K562 (cell line): ENCODE results near the gene HACL1. TPM values are rescaled to one million over a fixed set of nuclear protein-coding genes. Genes with fewer than 3 reads are reported as not detected.

Experiments used
- ATAC-seq: fragments of 200-7000 bp; cut with Tn5 transposase; 3 replicates; pipeline ENCODE4 v1.9.1; 2020; ENCODE audit warnings: moderate library complexity
- BruUV-seq: library from RNA; stranded (reverse); fragments of 400-500 nt; replicated peaks from 2 replicates; lab custom pipeline; 2021; lab: Mats Ljungman, UMichigan
- CTCF ChIA-PET: fragments of 300-600 bp; formaldehyde crosslinking; extraction: SDS; loops from one replicate; lab custom pipeline; 2021; ENCODE audit warnings: low intra/inter-chr PET ratio; lab: Yijun Ruan, JAX
- POLR2A ChIA-PET: fragments of 300-600, 350-650 bp; sonication (Branson Sonifier 250); formaldehyde crosslinking; extraction: SDS; loops from one replicate; lab custom pipeline; 2021; ENCODE audit warnings: antibody characterized with exemption, inconsistent platforms; lab: Yijun Ruan, JAX
- DNase-seq, 4 experiments: peaks; one replicate each; pipeline versions ENCODE4 v3.0.0 to v3.0.0-alpha.2; 2011 to 2018; ENCODE audit warnings: low spot score in 3 of 4, mixed read lengths in 3 of 4; ENCODE audit errors: extremely low read depth in 1 of 4
- FAIRE-seq: peaks from 2 replicates; lab custom pipeline; 2011; peaks lifted over from hg19 to GRCh38; lab: Jason Lieb, UNC
- H2AFZ ChIP-seq: 2 replicates; pipeline ENCODE4 v1.6.0; 2011; ENCODE audit warnings: low read depth, low read length, control low read depth, inconsistent platforms
- H3K27ac ChIP-seq: fragments of 200-600 bp; 3 replicates; pipeline ENCODE4 v1.8.0; 2011; ENCODE audit warnings: low read depth, mild to moderate bottlenecking, control low read depth, inconsistent platforms, low read length, moderate library complexity, mixed read lengths; ENCODE audit errors: extremely low read depth
- H3K27me3 ChIP-seq, 2 experiments: fragments of 300-600 bp in 1 of 2; 2 replicates in 1 of 2; 3 replicates in 1 of 2; pipeline versions ENCODE4 v1.6.0 to v1.8.0; 2011; ENCODE audit warnings: inconsistent platforms in 2 of 2, low read length in 2 of 2, mild to moderate bottlenecking in 1 of 2, mixed read lengths in 1 of 2, moderate library complexity in 1 of 2; ENCODE audit not compliant: control insufficient read depth in 2 of 2, insufficient read depth in 2 of 2
- H3K36me3 ChIP-seq: fragments of 300-600 bp; 3 replicates; pipeline ENCODE4 v1.8.0; 2011; ENCODE audit warnings: mild to moderate bottlenecking, low read length, inconsistent platforms; ENCODE audit not compliant: control insufficient read depth, insufficient read depth
- H3K4me1 ChIP-seq, 2 experiments: fragments of 200-600 bp in 1 of 2; replicated peaks in 1 of 2; 2 replicates in 1 of 2; 3 replicates in 1 of 2; pipeline versions ENCODE4 v1.5.1 to v1.8.0; 2011; ENCODE audit warnings: inconsistent platforms in 2 of 2, low read length in 2 of 2, mild to moderate bottlenecking in 1 of 2, mixed read lengths in 1 of 2, moderate library complexity in 1 of 2; ENCODE audit not compliant: control insufficient read depth in 2 of 2, insufficient read depth in 2 of 2
- H3K4me2 ChIP-seq: 2 replicates; pipeline ENCODE4 v1.6.1; 2011; ENCODE audit warnings: low read length, control low read depth, inconsistent platforms, mixed read lengths; ENCODE audit not compliant: insufficient read depth
- H3K4me3 ChIP-seq: fragments of 200-600 bp; sonication (generic), shearing (Covaris generic); 2 replicates; pipeline ENCODE4 v1.5.1; 2016; ENCODE audit warnings: control low read depth, inconsistent platforms
- H3K79me2 ChIP-seq: fragments of 200-600 bp; 3 replicates; pipeline ENCODE4 v1.8.0; 2011; ENCODE audit warnings: low read length, inconsistent platforms; ENCODE audit not compliant: control insufficient read depth, insufficient read depth
- H3K9ac ChIP-seq, 2 experiments: 2 replicates each; pipeline versions ENCODE4 v1.6.0 to v1.6.1; 2011; ENCODE audit warnings: low read depth in 2 of 2, low read length in 2 of 2, control low read depth in 1 of 2, inconsistent platforms in 1 of 2, mild to moderate bottlenecking in 1 of 2, mixed read lengths in 1 of 2; ENCODE audit not compliant: insufficient read depth in 1 of 2
- H3K9me1 ChIP-seq: one replicate; pipeline ENCODE4 v1.6.0; 2011; ENCODE audit warnings: inconsistent platforms, mild to moderate bottlenecking, low read length, moderate library complexity; ENCODE audit not compliant: control insufficient read depth, insufficient read depth
- H3K9me3 ChIP-seq: replicated peaks from 2 replicates; pipeline ENCODE4 v1.5.1; 2011; ENCODE audit warnings: low read depth, low read length, inconsistent platforms; ENCODE audit not compliant: control insufficient read depth, insufficient read depth
- H4K20me1 ChIP-seq: replicated peaks from 2 replicates; pipeline ENCODE4 v1.6.1; 2011; ENCODE audit warnings: low read length, inconsistent platforms, mixed read lengths; ENCODE audit not compliant: control insufficient read depth, insufficient read depth
- COPS2 ChIP-seq: fragments of 450-650 bp; conservative IDR thresholded peaks from 2 replicates; pipeline ENCODE4 v1.6.1; 2016; ENCODE audit warnings: mild to moderate bottlenecking, moderate library complexity
- E2F6 ChIP-seq, 2 experiments: IDR thresholded peaks; 2 replicates each; pipeline ENCODE4 v1.6.1; 2011; ENCODE audit warnings: borderline replicate concordance in 1 of 2, control low read depth in 1 of 2, low read depth in 1 of 2, low read length in 1 of 2, mild to moderate bottlenecking in 1 of 2, mixed read lengths in 1 of 2, moderate library complexity in 1 of 2; ENCODE audit not compliant: insufficient read depth in 1 of 2, insufficient read length in 1 of 2, poor library complexity in 1 of 2, severe bottlenecking in 1 of 2; ENCODE audit errors: extremely low read depth in 1 of 2
- FOXJ2 ChIP-seq: fragments of 200-800 bp; sonication (Bioruptor generic); IDR thresholded peaks from 2 replicates; pipeline ENCODE4 v1.6.1; 2016; ENCODE audit warnings: missing genetic modification characterization, missing compliant biosample characterization
- FOXJ3 ChIP-seq: sonication (generic); formaldehyde crosslinking; IDR thresholded peaks from 2 replicates; pipeline ENCODE4 v1.4.0; 2020; ENCODE audit warnings: mild to moderate bottlenecking, missing genetic modification reagents
- HIVEP1 ChIP-seq: fragments of 250-450 bp; sonication (Bioruptor Pico); IDR thresholded peaks from 2 replicates; pipeline ENCODE4 v1.4.0; 2020; ENCODE audit warnings: mild to moderate bottlenecking
- RFX1 ChIP-seq: fragments of 450-650 bp; IDR thresholded peaks from 2 replicates; pipeline ENCODE4 v1.6.1; 2016; ENCODE audit warnings: mild to moderate bottlenecking, moderate library complexity
- WGBS: fragments of 100-300 bp; shearing (Covaris generic); methylation state at CpG from one replicate; pipeline ENCODE4 v1.1.6; 2016; ENCODE audit warnings: low coverage, mixed read lengths; ENCODE audit not compliant: insufficient coverage; ENCODE audit errors: missing lambda C conversion rate; 5-methylcytosine and 5-hydroxymethylcytosine counted together
- in situ Hi-C: fragments of 300-500 bp; cut with MboI; formaldehyde crosslinking; loops from 4 replicates; pipeline ENCODE4 v1.15.0; 2018; ENCODE audit warnings: inconsistent platforms, mixed read lengths
- intact Hi-C: fragments of 100-400 bp; cut with micrococcal nuclease; formaldehyde crosslinking; loops from 2 replicates; pipeline ENCODE4 v1.14.2; 2022
- polyA plus RNA-seq, 8 experiments: library from polyadenylated mRNA; depleted of rRNA in 4 of 8; stranded (reverse) in 5 of 8; unstranded in 3 of 8; fragments of >200 nt; fragmentation: Nextera tagmentation in 2 of 8; fragmentation: Illumina TruSeq in 1 of 8; extraction: Ambion mirVana in 2 of 8; extraction: Trizol in 1 of 8; gene quantifications; 2 replicates each; pipeline versions ENCODE4 v1.2.1 to v1.2.3, GENCODE V29; 2011 to 2014; ENCODE audit warnings: inconsistent platforms in 1 of 8, missing spikeins in 1 of 8
- total RNA-seq, 7 experiments: library from RNA; depleted of rRNA in 6 of 7; stranded (reverse); fragments of >200 nt in 6 of 7; fragmentation: Illumina TruSeq in 2 of 7; extraction: Trizol in 2 of 7; gene quantifications; 2 replicates each; pipeline versions ENCODE4 v1.2.1 to v1.2.3, GENCODE V29; 2011 to 2021; ENCODE audit warnings: low replicate concordance in 1 of 7

Gene HACL1
- total and polyA plus RNA-seq, 9 of the 15 experiments (the other 6 are each of a cell fraction or from before 2014, with no cell fraction given) = 18.9 to 61.5 (median 30.5) TPM

- Histone ChIP-seq H3K9ac (no peak overlapping the region), H4K20me1 (no peaks in the 10 kb centered on the region), H3K27me3 (peaks cover 50 to 70% of the 10 kb centered on the region in 2 experiments), H3K27ac (no peak overlapping the region), H3K9me3 (0 out of 2 replicates have a peak, but pooled peaks cover 1% of the 10 kb centered on the region), H3K9me1 (no peaks in the 10 kb centered on the region), H3K4me2 (no peak overlapping the region), H3K4me3 (no peak overlapping the region), H2AFZ (no peak overlapping the region), H3K36me3 (no peaks in the 10 kb centered on the region), H3K4me1 (no peaks in the 10 kb centered on the region), H3K79me2 (no peaks in the 10 kb centered on the region)
- POLR2A ChIA-PET = interaction anchor here (1.1 kb wide), 1 partner anchor 12 kb away, joined by 3 read pairs; no protein-coding TSS in a partner anchor
- intact Hi-C loops (no loop called here), in situ Hi-C loops (no loop called here)
- CTCF ChIA-PET = no interaction called here
- DNase-seq (no peak), ATAC-seq (peak; percentile 50)
- WGBS = 1% methylated on average over 10 of the region's 10 CpGs
- peak; percentile 65; the same call in 1 of the 2 replicates for TF ChIP-seq FOXJ3 (CRISPR knock-in tag)
- peak; percentile 62 for TF ChIP-seq RFX1
- no peak for TF ChIP-seq COPS2
- TF ChIP-seq FOXJ2 (tag) = peak; percentile 93
- TF ChIP-seq HIVEP1 = no peak
- TF ChIP-seq E2F6 (IDR thresholded peaks at IDR 0.05; ENCODE audit: borderline replicate concordance in 1 of 2, extremely low read depth in 1 of 2, insufficient read depth in 1 of 2, insufficient read length in 1 of 2, low read depth in 1 of 2, low read length in 1 of 2, poor library complexity in 1 of 2, severe bottlenecking in 1 of 2) = peak in 1 of 2 experiments; percentile 26
- TF ChIP-seq, all 486 proteins: peak for 4
- no TSS peak for BruUV-seq
- FAIRE-seq = no peak
Observed at GRCh38 chr3:15512166-15512565, 89.2 kb downstream of the HACL1 start.
